ENCODE measurements around the gene DLG2.

DNA sequence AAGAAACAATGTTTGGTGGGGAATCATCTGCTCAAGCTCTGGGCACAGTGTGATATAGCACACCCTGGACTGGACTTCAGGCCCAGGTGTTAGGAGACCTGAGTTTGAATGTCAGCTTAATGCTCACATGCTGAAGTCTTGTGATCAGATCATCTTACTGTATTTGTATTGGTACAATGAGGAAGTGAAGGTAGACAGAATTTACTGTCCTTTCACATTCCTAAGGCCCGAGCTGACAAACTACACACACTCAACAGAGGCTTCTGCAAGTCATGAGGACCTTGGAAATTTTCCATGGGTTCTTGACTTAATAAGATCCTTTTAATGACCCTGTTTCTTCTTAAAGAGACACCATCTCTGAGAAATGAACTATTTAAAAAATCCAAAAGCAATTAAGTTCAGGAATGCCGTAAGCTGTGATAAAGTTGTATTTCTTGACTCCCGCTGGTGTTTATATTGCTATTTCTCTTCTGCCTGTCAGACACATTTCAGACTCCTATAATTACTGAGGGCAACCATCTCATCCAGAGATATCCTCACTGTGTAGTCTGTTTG lies 802.0 kb downstream of the DLG2 start:
- TF ChIP-seq CTCF (IDR thresholded peaks at IDR 0.05) (no peak), POLR2A (IDR thresholded peaks at IDR 0.05) (no peak)

All from ovary (tissue), 3 donors.